Stimulated activated CD4-positive, alpha-beta T cell treated with anti-CD3 and anti-CD28 coated beads, Interleukin-4, amount 100 ng/mL, for 48 hours (primary cell): ENCODE results near the gene PPP1R10.
"Not testable (repeated sequence)": the region's sequence is repeated elsewhere in the genome, so short reads cannot be mapped to it uniquely, and the experiment has no call there.

Source experiments
- DNase-seq, 2 donors: peaks; one replicate each; pipeline ENCODE4 v3.0.0-alpha.2; 2020; ENCODE audit warnings: low read depth in 2 of 2

The PPP1R10 gene

DNA sequence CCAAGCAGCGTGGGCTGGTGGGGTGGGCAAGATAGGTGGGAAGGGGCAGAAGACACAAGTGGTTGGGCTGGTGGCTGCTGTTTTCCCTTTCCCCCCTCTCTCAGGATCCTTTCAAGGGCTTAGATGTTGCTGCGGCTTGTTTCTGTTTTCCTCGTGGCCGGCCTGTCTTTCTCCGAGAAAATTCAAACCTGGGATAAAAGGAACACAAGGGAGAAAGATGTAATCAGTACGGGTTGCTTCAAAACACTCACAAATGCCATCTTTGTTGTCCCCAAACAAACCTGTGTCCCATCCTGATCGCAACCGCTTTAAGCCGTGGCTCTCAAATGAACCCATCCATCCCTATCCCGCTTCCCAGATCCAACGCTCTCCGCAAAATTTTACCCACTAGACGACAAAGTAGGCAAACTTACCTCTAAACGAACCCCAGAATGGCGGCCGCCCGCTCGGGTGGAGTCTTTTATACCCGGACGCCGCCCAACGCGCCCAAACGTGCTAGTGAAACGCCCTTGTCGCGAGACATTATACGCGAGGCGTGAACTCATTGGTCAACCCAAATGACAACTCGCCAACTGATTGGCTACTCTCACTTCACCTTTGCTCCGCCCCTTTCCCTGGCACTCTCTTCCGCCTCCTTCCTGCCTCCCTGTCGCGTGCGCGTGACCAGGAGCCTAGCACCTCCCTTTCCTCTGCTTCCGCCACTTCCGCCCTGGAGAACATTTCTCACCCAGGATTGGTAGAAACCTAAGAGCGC is at the start of gene PPP1R10:
PPP1R10 (minus strand) TSS at position 433 of the 754 bp plus-strand sequence. CDS start 7,299 bp downstream, outside the sequence.
- DNase-seq, result peak; percentile 91 to 97

DNA sequence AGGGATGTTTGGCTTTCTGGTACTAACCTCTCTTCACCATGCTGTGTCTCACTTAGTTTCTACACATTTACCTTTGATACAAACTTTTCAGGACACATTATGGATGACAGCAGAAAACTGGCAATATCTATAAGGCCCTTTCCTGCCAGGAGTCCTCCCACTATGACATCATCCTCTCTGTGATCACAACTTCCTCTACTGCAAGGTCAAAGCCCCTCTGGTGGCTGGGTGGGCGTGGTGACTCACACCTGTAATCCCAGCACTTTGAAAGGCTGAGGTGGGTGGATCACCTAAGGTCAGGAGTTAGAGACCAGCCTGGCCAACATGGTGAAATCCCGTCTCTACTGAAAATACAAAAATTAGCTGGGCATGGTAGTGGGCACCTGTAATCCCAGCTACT is 49.3 kb upstream of the PPP1R10 start:
- DNase-seq, result not testable (repeated sequence)

DNA sequence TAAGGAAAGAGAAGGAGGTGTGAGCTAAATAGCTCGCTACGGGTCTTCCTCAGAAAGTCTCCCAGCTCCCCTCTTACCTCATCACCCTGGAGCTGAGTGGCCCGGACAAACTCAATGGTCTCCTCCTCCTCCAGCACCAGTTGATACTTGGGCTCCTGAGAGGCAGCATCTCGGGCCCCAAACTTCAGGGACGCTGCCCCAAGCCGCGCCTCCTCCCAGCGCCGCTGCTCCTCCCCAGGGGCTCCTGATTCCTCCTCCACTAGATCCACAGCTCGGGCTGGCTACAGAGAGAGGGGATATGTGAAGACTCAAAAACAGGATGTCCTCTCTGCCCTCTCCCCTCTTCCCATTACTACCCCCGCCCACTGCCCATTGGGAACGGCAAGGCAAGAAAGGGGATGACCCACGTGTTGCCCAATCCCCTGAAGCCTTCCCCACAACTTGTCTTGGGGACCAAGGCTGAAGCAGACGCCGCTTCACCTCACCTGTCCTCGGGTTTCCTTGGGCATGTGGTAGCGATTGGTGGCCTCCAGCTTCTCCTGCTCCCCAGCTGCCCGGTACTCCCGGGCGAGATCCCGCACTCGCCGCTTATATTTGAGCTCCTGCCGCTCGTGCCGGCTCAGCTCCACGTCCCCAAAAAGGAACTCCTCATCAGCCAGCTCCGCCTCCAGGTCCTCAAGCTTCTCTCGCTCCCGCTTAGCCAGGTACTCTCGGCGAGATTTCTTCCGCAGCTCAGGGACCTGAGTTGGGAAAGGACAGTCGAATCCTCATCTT is 48.1 kb upstream of the PPP1R10 start:
- no peak for DNase-seq

DNA sequence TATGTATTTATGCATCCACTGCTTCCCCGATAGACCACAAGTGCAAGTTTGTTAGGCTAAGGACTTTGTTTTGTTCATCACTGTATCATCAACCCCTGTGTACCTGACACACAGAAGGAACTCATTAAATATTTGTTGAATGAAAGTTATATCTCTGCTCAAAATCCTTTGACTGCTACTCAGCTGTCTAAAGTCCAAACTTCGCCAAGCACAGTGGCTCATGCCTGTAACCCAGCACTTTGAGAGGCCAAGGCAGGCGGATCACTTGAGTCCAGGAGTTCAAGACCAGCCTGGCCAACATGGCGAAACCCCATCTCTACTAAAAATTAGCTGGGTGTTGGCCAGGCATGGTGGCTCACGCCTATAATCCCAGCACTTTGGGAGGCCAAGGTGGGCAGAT is 40.9 kb upstream of the PPP1R10 start:
- not testable (repeated sequence) for DNase-seq

DNA sequence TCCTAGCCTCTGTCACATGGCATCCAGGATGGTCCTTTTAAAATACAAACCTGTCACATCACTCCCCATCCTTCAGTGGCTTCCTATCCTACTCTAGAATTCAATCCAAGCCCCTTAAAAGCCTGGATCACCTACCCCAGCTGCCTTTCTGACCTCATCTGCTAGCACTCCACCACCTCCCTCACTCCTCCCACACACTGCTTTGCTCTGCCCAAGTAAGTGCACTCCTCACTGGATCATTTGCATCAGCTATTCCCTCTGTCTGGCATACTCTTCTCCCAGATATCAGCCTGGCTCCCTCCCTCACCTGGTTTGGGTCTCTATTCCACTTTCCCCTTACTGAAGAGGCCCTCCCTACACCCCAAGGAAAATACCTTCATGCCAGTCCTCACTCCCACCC is 40.4 kb upstream of the PPP1R10 start:
- DNase-seq, result no peak

DNA sequence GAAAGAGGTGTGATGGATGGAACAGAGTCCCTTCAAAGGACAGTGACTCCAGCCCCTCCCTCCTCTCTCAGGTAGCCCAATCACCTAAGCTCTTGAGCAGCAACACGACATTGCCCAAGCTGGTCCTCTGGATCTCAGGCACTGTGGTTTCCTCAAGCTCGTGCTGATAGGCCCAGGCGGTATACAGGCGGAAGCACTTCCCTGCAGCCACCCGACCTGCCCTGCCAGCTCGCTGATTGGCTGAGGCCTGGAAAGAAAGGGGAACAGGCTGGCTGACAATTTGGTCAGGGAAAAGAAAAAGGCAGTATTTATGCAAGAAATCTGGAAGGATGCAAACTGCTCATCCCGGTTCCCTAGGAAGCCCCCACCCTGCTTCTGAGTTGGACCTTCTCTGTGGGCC is 39.5 kb upstream of the PPP1R10 start:
- DNase-seq, result no peak

DNA sequence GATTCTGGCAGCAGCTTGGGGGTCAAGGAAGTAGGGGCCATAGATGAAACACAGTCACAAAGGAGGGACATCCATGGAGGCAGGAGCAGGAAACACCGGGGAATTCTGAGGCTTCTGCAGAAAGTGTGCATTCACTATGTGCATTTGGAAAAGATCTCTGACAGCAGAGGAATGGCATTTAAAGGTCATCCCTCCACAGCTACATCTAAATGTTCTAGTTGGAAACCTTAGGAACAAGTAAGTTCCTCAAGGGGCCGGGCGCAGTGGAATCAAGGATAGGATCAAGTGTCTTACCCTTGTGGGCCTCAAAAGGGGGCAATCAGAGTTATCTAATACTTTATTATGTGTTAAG is 38.7 kb upstream of the PPP1R10 start:
- DNase-seq, result no peak

DNA sequence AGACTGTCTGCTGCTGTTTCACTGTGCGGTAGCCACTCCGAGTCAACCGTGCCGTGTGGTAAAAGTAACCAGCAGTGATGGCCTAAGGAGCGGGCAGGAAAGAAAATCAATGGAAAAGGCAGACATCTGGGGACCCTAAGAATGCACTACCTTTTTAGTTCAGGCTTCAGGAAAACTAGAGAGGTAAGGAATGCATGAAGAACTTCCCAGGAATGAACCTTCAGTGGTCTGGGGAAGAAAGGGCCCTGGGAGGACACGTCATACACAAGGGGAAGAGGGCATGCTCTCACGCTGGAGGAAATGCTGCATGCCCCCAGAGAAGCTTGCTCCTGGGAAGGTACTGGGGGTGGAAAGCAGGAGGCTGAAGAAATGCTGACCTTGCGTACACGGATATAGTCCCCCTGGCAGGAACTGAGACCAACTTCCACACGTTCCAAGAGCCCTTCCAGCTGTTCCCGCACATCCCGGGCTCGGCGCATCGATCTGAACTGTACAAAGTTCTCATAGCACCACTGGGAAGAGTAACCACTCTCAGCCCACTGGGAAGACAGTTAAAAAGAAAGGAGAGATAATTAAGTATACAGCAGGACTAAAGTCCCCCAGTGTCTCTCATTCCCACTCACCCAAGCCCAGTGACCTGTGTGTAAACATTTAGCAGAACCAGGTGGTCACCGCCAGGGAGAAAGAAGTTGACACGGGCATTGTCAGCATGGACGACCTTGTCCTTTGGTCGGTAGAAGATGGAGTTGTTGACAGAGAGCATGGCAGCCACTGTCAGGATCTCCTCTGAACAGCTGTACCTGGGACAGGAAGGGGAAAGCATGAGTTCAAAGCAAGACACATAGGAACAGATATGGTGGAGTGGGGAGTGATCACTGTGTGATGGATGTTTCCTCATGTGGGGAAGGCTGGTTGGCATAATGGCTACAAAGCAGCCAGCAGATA is 38.0 kb upstream of the PPP1R10 start:
- DNase-seq, result no peak

DNA sequence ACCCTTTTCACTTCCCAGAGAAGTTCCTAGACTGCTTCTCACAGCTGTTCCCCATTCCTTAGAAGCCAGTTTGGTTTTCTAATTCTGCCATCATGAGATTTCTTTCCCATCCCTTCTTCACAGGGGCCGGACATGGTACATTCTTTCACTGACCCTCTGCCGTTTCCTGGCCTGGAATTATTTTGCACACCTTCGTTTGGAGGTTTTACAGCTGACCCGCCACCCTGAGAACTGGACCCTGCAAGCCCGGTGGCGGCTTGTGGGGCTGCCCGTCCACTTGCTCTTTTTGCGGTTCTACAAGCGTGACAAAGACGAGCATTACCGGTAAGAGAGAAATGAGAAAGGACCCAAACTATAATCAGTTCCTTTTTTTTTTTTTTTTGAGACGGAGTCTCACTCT is 34.1 kb upstream of the PPP1R10 start:
- DNase-seq, result no peak

DNA sequence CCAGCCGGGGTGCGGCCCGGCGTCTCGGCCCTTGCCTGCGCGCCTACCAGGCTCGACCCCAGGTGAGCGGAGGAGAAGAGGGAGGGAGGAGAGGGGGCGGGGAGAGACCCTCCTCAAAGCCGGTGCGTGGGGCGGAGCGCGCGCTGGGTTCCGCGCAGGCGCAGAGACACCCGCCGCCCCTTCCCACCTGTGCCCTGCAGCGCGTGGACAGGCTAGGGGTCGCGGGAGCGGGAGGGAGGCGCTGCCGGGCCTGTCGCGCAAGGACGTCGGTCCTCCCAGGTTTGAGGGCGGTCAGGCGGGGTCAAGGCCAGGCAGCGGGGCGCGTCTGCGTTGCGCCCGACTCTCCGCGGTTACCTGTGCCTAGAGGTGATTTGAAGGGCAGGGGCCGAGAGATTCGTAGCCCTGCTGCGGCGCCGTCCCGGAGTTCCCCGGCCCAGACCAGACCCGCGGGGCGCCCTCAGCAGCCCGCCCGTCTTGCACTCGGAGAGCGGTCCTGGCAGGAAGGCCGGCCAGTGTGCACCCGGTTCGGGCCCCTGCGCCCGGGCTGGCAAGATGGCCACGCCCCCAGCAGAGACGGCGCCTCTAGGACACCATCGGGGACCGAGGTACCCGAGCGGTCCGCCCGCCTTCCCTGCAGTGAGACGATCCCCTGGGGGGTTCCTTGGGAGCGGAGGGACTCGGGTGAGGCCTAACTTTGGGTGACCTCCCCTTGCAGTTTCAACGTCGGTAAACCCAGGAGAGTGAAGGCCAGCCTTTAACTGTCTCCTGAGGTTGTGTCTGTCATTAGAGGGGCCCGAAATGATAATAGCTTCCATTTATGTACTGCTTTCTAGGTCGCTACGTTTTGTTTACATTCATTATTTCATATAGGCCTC is 30.4 kb upstream of the PPP1R10 start:
- peak; percentile 67 to 75 for DNase-seq

DNA sequence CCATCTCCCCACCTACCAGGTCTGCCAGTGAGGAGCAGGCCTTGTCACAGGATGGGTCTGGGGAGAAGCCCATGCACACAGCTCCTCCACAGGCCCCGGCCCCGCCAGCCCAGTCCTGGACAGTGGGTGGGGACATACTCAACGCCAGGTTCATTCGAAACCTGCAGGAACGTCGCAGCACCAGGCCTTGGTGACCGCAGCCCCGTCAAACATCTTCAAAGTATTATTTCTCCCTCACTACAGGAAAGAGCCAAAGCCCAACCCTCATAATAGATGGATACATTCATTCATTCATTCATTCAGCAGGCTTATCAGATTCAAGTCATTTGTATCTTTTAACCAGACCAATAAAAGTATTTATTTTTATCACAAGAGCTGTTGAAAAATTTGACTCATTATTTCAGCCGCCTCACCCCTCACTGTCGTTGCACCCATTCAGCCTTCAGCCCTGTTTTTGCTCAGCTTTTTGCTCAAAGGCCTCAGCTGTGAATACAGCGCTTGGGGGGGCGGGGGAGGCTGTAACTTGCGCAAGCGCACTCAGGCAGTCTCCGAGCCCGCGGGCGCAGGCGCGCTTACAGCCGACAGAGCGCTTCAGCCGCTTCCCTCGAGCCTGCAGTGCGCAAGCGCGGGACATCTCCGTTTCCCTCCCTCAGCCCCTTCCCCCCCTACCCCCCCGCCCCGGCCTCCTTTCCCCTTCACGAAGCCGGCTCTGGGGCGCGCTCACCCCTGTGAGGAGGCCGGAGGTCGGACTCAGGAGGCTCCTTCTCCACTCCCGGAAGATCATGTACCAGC is 29.6 kb upstream of the PPP1R10 start, which contains the start of gene C6orf136:
C6orf136 (plus strand) TSS at position 684 of the 792 bp plus-strand sequence; CDS start at position 783, 99 bp downstream.
- peak; percentile 83 to 86 for DNase-seq

DNA sequence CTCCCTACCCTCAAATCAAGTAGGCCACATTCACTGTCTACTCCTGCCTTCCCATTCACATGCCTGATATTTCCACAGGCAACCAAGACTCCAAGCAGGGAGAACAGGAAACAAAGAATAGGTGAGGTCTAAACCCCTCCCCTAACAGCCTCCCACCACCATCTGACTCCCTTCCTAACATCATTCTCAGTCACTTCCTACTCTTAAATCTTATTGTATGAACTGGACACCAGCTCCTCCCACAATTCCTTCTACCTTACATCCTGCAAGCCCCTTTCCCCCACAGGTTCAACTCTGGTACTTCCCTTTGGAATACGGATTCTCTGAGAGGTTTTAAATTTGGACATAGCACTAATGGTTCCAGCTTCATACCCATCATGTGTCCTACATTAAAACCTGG is 28.9 kb upstream of the PPP1R10 start:
- no peak for DNase-seq

DNA sequence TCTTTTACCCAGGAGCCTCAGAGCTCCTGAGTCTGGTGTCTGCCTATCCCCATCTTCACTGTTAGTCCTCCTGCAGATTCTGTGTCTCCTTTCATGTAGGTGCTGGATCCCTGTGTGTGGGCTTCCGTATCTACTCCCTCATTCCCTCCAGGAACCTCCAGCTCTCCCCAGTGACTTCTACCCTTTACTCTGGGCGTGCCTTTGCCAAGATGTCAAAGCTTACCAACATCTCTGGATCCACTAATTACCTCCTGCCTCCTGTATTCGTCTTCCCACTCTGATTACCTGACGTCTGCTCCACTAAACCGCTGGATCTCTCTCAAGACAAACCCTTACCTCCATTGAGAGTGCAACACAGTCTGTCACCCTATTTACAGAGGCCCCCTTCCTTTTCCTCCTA is 27.7 kb upstream of the PPP1R10 start:
- no peak for DNase-seq

DNA sequence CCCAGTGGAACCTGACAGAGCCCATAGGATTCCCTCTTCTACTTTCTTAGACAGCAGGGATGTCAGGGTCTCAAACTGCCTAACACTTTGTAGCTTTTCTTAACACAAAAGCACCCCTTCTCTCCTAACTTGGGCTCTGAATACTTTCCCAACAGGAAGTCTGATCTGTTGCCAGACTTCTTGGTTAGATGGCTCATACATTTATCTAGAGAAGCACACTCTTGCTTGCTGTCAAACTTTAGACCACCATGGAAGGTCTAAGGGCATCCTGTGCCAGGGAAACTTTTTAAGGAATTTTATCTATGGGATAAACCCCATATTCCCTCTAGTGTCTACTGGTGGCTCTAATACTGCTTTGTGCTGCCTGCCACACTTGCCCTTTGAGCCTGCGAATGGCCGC is 26.6 kb upstream of the PPP1R10 start:
- no peak for DNase-seq

DNA sequence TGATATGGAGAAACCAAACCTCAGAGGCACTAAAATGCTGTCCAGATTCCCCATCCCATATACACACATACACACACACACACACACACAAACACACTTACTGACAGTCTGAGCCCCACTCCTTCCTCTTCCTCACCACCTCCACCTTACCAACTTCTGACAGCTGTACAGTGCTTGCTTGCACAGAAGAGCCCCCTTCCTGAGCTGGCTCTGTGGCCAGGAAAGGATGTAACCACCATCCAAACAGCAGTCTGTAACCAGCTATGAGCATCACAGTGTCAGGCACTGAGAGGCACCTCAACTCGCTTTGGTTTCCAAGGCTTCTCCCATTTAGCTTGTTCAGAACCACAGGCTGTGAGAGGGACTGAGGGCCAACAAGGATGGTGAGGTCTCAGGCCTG is 24.0 kb upstream of the PPP1R10 start:
- DNase-seq, result no peak

DNA sequence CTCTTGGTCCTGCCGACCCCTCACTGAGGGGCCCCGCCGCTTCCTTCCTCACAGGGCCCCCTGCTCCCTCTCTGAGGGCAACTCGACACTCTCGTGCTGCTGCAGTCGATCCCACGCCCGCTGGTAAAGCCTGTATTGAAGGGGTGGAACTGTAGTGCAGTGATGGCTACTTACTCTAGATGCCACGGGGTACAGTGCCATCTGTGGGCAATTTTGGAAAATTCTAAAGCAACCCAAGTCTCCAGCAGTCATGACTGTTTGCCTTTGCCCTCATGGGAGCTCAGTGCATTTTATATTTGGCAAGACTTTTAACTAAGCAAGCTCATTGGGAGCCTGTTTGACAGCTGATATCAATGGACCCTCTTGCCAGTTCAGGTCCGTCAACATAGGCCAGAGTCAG is 23.4 kb upstream of the PPP1R10 start:
- DNase-seq, result no peak

DNA sequence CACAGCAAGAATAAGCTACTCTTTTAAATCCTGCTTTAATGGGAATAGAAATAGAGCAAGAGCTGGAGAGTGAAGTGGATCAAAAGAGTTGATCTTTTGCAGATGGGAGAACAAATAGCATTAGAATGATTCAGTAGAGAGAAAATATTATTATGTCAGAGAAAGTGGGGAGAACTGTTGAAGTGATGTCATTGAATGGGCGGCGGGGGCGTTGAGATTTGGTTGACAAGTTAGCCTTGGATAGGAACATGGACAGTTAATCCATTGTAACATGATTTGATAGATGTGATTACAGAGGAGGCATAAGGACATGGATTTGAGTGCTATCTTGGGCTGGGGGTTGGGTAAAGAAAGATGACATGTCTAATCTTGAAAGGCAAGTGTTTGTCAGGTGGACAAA is 18.8 kb upstream of the PPP1R10 start:
- no peak for DNase-seq

DNA sequence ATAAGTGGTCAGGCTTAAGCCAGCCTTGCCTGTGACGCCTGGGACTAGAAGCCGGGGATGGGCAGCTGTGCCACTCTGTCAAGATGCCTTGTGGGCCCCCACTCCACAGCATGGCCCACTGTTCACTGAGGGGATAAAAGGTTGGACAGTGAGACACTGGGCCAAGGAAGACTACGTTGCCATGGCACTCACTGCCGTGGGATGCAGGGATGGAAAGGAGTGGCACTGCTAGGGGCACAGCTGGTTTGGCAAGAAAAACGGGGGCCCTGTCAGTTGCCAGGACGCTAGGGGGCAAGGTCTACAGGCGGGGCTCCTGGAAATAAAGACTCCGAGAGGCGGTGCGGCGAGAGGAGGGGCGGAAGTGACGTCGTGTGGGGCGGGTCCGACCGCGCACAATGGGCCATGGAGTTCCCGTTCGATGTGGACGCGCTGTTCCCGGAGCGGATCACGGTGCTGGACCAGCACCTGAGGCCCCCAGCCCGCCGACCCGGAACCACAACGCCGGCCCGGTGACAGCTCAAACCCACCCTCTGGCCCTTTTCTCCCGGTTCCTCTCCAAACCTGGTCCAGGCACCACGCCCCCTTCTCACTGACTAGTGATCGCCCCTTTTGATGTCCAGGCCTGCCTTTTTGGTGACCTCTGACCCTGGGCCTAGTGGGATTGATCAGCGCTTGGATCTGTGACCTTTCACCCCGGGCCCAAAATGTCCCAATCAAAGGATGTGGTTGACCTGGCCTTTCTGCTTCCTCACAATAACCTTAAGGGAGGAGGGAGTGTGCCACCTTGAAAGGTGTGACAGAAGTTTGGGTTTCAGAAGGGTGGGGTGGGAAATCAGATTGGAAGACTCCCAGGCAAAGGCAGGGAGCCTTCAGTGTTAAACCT is 9.7 kb upstream of the PPP1R10 start, which contains the start of gene ATAT1:
ATAT1 (plus strand) TSS at position 391 of the 883 bp plus-strand sequence.
- peak; percentile 75 to 81 for DNase-seq

DNA sequence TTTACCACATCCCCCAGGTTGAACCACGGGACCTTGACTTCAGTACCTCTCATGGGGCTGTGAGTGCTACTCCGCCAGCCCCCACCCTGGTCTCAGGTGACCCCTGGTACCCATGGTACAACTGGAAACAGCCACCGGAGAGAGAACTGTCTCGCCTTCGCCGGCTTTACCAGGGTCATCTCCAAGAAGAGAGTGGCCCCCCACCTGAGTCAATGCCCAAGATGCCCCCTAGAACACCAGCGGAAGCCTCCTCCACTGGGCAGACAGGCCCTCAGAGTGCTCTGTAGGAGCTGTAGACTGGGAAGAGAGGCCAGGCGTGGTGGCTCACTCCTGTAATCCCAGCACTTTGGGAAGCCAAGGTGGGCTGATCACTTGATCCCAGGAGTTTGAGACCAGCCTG is 8.5 kb upstream of the PPP1R10 start:
- no peak for DNase-seq
